Right forelimb (tissue), 1 donor: Measurements from ENCODE around the gene CACNA1C.

Experiments
- DNase-seq: peaks from one replicate; pipeline ENCODE4 v3.0.0-alpha.2; 2018

CACNA1C gene

GRCh38 chr12:2498964-2499500, 446.2 kb downstream of the CACNA1C start:
- DNase-seq: no peak

DNA sequence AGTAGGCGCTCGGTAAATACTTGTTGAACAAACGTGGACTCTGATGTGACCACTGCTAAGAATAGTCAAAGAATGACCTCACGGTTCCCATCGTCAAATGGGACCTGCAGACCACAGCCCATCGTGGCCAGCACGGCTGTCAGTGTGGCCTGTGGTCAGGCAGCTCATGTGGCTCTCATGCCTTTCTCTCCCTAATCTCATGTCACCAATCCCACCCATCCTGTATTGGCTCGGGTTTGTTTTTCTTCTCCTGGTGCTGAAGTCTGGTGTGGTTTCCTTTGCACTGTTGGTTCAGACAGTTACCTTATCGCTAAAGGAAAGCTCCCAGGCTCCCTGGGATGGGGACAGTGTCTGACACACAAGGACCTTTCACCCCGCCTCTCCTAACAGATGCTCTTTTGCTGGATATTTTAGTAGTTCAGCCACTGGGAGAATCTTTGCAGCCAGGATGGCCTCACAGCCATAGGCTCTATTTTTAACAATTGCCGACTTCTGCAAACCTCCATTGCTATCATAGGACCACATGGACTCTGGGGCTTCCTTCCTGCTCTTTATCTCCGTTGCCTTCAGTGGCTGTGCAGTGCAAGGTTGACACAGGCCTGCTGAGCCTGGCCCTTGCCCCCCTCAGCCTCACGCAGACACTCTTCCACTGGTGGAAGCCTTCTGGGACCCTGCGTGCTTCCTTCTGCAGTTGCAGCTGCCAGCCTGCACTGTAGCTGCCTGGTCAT, 448.8 kb downstream of the CACNA1C start:
- no peak for DNase-seq

GRCh38 chr12:2503036-2503435, 450.2 kb downstream of the CACNA1C start:
- no peak for DNase-seq

GRCh38 chr12:2503762-2504161, 451.0 kb downstream of the CACNA1C start:
- DNase-seq: no peak

GRCh38 chr12:2504577-2504976, 451.8 kb downstream of the CACNA1C start:
- no peak for DNase-seq

DNA sequence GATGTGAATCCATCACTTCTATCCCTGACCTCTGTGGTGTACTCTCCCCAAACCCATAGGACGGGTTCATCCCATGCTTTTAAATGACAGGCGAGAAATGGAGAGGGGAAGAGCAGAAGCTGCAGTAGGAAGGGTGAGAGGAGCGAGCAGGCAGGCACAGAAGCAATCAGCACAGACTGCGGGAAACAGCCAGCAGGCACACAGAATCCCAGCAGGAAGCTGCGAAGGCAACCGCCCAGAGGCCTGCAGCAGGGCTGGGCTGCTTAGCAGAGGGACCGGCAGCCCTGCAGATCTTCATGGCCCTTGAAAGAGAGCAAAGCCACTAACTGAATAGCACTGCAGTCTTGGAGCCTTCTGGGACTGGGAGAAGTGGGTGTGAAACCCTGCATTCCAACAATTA, 455.0 kb downstream of the CACNA1C start:
- DNase-seq: no peak

DNA sequence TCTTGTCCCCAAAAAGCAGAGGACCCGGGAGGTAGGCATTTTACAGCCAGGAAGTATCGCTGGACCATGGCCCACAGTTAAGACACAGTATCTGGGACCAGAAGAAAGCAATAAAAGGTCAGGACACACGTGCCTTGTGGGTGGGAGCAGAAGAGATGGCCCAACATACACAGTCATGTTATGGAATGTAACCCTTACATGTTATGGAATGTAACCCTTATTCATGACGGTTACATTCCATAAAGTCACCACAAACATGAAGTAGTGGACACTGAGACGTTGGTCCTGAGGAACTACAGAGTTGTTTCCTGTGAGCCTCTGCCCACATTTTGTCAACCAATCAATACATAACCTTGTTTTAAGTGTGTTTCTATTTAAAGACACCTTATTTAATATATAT, 456.4 kb downstream of the CACNA1C start:
- no peak for DNase-seq

DNA sequence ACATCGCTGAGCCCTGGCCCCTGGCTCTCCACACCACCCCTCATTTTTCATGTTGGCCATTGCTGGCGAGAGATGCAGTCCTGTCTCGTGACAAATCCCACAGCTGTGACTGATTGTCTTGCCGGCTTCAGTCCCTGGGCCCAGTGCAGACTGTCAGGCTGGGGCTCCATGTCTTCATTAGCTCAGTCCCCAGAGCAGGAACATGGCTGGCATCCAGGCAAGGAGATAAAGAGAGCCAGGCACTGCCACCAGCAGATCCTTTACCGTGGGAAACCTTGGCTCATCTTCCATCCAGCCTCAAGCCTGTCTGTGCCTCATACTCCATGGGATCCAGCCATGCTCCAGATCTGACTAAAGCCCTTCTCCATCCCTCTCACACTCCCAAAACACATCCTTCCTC, 457.3 kb downstream of the CACNA1C start:
- no peak for DNase-seq

- no peak for DNase-seq
Observed at GRCh38 chr12:2513141-2514037, 460.6 kb downstream of the CACNA1C start.

DNA sequence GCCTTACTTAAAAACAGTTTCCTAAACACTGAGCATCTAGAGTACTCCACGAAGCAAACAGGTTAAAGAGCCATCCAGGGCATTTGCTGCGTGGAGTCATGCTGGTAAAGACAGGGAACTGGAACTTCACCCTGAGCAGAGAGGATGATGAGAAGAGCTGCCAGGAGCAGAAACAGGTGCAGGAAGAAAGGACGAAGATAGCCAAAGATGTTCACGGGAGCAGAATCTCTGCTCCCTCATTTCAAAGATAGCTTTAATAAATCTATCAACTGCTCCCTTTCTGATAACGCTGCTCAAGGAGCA, 461.2 kb downstream of the CACNA1C start:
- no peak for DNase-seq

GRCh38 chr12:2520722-2521246, 468.0 kb downstream of the CACNA1C start:
- no peak for DNase-seq

DNA sequence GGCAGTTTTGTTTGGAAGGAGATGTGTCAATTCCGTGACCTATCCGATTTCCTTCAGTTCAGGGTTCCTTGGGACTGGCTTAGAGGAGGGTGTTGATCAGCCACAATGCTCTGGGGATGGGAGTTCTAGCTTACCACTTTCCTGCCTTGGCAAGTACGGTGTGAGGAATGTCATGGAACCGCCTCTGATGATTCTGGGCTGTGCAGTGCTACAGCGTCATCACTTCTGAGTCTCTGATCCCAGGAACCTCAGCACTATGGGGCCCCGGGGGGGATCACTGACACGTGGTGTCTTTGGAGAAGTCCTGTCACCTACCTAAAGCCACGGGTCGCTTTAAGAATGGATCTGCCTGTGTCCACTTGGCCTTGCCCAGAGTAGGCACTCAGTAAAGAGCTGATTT, 470.5 kb downstream of the CACNA1C start:
- no peak for DNase-seq

GRCh38 chr12:2523844-2524243, 471.1 kb downstream of the CACNA1C start:
- DNase-seq: no peak

DNA sequence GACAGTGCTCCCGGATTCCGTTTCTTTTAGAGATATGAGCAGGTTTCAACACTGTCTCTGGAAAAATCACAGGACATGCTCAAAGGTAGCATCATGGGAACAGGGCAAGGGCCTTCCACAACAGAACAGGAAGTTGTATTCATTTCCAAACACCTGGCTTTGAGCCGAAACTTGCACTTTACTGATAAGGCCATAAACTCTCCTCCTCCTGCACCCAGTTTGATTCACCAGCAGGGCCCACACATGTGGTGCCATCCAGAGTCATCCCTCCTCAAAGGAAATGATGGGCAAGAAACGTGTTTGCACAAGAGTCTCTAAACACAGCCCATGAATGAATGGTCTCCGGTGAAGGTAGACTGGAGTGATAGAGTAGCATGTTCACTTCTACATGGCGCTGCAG, 473.6 kb downstream of the CACNA1C start:
- DNase-seq: no peak

DNA sequence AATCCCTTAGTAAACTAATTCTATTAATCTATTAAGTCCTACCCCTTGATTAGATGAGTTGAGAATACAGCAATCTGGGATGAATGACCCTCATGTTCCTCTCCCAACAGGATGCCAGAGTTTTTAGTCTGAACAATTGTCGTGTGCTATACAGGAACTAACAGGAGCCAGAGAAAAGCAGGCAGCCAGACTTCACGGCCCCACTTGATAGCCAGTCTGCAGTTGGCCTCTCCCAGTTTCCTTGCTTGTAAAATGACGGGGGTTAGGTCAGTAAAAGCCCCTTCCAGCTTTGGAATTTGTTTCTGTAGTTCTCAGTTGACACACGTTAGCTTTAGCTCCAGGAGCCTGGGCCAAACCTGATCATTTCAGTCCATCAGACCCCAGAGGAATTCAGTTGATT, 475.2 kb downstream of the CACNA1C start:
- DNase-seq: no peak

DNA sequence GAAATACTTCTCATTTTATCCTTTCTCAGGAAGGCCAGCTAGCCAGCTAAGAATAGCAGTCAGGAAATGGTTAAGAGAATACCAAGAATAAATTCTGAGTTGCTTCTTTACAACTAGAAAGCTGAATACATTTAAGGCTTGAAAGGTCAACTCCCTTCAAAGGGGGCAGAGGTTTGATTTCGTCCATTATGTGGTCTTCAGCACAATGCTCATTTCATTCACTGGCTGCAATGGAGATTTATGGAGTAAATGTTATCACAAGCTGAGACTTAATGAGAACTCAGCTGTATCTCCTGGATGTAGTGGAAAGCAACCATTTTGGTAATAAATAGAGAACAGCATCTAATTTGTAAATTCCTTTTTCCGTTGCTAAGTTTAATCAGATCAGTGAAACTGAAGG, 477.0 kb downstream of the CACNA1C start:
- DNase-seq: no peak

- DNase-seq: no peak
Observed at GRCh38 chr12:2531371-2531770, 478.6 kb downstream of the CACNA1C start.

- DNase-seq: no peak
Observed at GRCh38 chr12:2533036-2533435, 480.2 kb downstream of the CACNA1C start.

GRCh38 chr12:2535583-2536204, 482.9 kb downstream of the CACNA1C start:
- no peak for DNase-seq

DNA sequence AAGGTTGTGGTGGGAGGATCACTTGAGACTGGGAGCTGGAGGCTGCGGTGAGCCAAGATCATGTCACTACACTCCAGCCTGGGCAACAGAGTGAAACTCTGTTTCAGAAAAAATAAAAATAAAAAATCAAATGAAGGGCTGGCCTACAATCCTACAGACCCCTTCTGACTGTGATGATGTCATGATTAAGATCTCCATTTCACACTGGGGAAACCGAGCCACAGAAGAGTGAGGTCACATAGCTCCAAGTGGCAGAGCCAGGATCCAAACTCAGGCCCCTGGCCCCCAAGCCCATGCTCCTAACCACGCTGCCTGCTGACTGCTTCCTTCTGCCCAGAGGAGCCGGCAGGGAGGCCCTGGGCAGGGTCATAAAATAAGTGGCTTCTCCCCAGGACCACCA, 483.9 kb downstream of the CACNA1C start:
- no peak for DNase-seq

DNA sequence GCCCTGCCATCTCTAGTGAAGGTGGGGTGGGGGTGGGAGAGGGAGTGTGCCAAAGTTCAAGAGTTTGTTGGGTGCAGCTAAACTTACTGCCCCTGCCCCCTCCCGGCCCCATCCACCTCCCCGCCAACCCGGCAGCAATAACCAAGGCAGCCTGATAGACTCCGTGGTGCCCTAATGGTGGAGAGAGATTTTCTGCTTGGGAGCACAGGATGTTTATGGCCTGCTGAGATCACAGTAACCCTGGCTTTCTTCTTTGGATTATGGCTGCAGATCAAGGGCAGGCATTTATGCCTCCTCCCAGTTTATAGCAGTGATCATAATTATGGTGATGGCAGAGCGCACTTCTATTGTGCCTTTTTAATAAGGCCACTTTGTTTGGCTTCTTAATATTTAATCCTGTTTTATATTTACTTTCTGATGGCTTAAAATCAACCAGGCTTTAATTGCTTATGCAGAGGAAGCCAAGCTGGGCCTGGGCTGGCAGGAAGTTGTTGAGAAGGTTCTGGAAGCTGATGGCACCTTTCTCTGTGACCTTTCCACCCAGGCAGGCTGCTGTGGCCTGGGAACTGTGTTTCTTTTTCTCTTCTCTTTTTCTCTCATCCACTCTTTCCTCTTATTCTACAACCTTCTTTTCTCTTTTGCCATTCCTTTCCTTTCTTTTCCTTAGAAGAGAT, 485.2 kb downstream of the CACNA1C start:
- no peak for DNase-seq

DNA sequence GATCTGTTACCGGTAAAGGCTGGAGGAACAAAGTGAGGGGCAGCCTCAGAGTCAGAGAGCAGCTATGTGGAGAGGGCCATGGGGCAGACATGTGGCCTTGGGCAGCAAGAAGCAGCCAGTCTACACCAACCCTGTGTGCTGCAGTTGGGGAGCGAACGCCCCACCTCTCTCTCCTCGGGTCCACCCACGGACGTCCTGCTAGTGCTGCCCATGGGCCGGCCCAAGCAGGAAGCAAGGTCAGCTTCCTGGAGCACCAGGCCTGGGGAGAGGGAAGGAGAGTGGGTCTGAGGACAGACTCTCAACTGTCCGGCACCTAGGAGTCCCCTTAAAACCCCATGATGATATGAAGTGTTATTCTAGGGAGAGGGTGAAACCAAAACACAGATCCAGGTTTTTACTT, 487.2 kb downstream of the CACNA1C start:
- no peak for DNase-seq

- no peak for DNase-seq
Observed at GRCh38 chr12:2540535-2540941, 487.8 kb downstream of the CACNA1C start.
